ENCODE measurements around the gene CACYBP. TPM values are rescaled to one million over a fixed set of nuclear protein-coding genes. Genes with fewer than 3 reads are reported as not detected.
"Not testable (repeated sequence)": the region's sequence is repeated elsewhere in the genome, so short reads cannot be mapped to it uniquely, and the experiment has no call there.

Gene CACYBP
- total RNA-seq, 2 experiments from 2014 or later: 209 to 215 TPM

- Mint-ChIP-seq H3K4me3 (no peak overlapping the region), H3K4me1 (ENCODE audit: low read depth) (no peaks in the 10 kb centered on the region), H3K9me3 (ENCODE audit: insufficient read depth) (no peaks in the 10 kb centered on the region), H3K27me3 (ENCODE audit: low read depth) (peaks cover 9% of the 10 kb centered on the region), H3K27ac (no peak overlapping the region), H3K36me3 (ENCODE audit: low read depth) (no peaks in the 10 kb centered on the region)
- CTCF ChIA-PET: interaction anchor here (1.1 kb wide), 1 partner anchor 85 kb away, joined by 6 read pairs; no protein-coding TSS in a partner anchor
- POLR2A ChIA-PET: no interaction called here
- DNase-seq: no peak
- ATAC-seq: no peak
Measured at GRCh38 chr1:175040324-175040879, 40.7 kb downstream of the CACYBP start.

- DNase-seq (no peak), ATAC-seq (no peak)
- ChIA-PET CTCF (interaction anchor here (0.8 kb wide), 1 partner anchor 83 kb away, joined by 3 read pairs; no protein-coding TSS in a partner anchor), POLR2A (no interaction called here)
- Mint-ChIP-seq H3K27ac (no peak overlapping the region), H3K4me3 (no peak overlapping the region), H3K9me3 (ENCODE audit: insufficient read depth) (no peaks in the 10 kb centered on the region), H3K36me3 (ENCODE audit: low read depth) (no peaks in the 10 kb centered on the region), H3K27me3 (ENCODE audit: low read depth) (peaks cover 9% of the 10 kb centered on the region), H3K4me1 (ENCODE audit: low read depth) (no peaks in the 10 kb centered on the region)
Measured at GRCh38 chr1:175042650-175043049, 42.9 kb downstream of the CACYBP start.

GRCh38 chr1:175043824-175044223, 44.1 kb downstream of the CACYBP start:
- H3K4me1 Mint-ChIP-seq (ENCODE audit: low read depth): no peaks in the 10 kb centered on the region
- CTCF ChIA-PET: no interaction called here
- H3K27ac Mint-ChIP-seq: no peak overlapping the region
- H3K9me3 Mint-ChIP-seq (ENCODE audit: insufficient read depth): no peaks in the 10 kb centered on the region
- ATAC-seq (no peak), DNase-seq (no peak)
- peaks cover 11% of the 10 kb centered on the region for H3K27me3 Mint-ChIP-seq (ENCODE audit: low read depth)
- H3K4me3 Mint-ChIP-seq: no peak overlapping the region
- POLR2A ChIA-PET: no interaction called here
- no peaks in the 10 kb centered on the region for H3K36me3 Mint-ChIP-seq (ENCODE audit: low read depth)

- CTCF ChIA-PET; H3K9me3 Mint-ChIP-seq (ENCODE audit: insufficient read depth); ATAC-seq; DNase-seq; H3K36me3 Mint-ChIP-seq (ENCODE audit: low read depth); H3K4me1 Mint-ChIP-seq (ENCODE audit: low read depth); H3K4me3 Mint-ChIP-seq; POLR2A ChIA-PET; H3K27ac Mint-ChIP-seq: not testable (repeated sequence)
- peaks cover 15% of the 10 kb centered on the region for H3K27me3 Mint-ChIP-seq (ENCODE audit: low read depth)
Measured at GRCh38 chr1:175044591-175044990, 44.8 kb downstream of the CACYBP start.

- H3K27ac Mint-ChIP-seq: no peak overlapping the region
- ATAC-seq (no peak), DNase-seq (no peak)
- peaks cover 11% of the 10 kb centered on the region for H3K27me3 Mint-ChIP-seq (ENCODE audit: low read depth)
- CTCF ChIA-PET: no interaction called here
- H3K36me3 Mint-ChIP-seq (ENCODE audit: low read depth): no peaks in the 10 kb centered on the region
- H3K9me3 Mint-ChIP-seq (ENCODE audit: insufficient read depth): no peaks in the 10 kb centered on the region
- POLR2A ChIA-PET: no interaction called here
- H3K4me1 Mint-ChIP-seq (ENCODE audit: low read depth): no peaks in the 10 kb centered on the region
- no peak overlapping the region for H3K4me3 Mint-ChIP-seq
Measured at GRCh38 chr1:175045097-175045496, 45.4 kb downstream of the CACYBP start.

- H3K36me3 Mint-ChIP-seq (ENCODE audit: low read depth): no peaks in the 10 kb centered on the region
Measured at GRCh38 chr1:175045519-175045918, 45.8 kb downstream of the CACYBP start.

GRCh38 chr1:175050992-175051391, 51.2 kb downstream of the CACYBP start:
- no peaks in the 10 kb centered on the region for H3K36me3 Mint-ChIP-seq (ENCODE audit: low read depth)
- CTCF ChIA-PET: interaction anchor here (1.0 kb wide), 1 partner anchor 74 kb away, joined by 6 read pairs; no protein-coding TSS in a partner anchor
- no peak overlapping the region for H3K27ac Mint-ChIP-seq
- ATAC-seq (no peak), DNase-seq (no peak)
- H3K9me3 Mint-ChIP-seq (ENCODE audit: insufficient read depth): no peaks in the 10 kb centered on the region
- H3K27me3 Mint-ChIP-seq (ENCODE audit: low read depth): peaks cover 25% of the 10 kb centered on the region
- POLR2A ChIA-PET: no interaction called here
- H3K4me1 Mint-ChIP-seq (ENCODE audit: low read depth): no peaks in the 10 kb centered on the region
- H3K4me3 Mint-ChIP-seq: no peak overlapping the region

More at GRCh38 chr1:175045519-175045918, 45.8 kb downstream of the CACYBP start:
- ATAC-seq (no peak), DNase-seq (no peak)
- ChIA-PET POLR2A (no interaction called here), CTCF (interaction anchor here (0.7 kb wide), 1 partner anchor 79 kb away, joined by 3 read pairs; no protein-coding TSS in a partner anchor)
- no peak overlapping the region for H3K4me3 Mint-ChIP-seq
- no peaks in the 10 kb centered on the region for H3K4me1 Mint-ChIP-seq (ENCODE audit: low read depth)
- no peak overlapping the region for H3K27ac Mint-ChIP-seq
- H3K9me3 Mint-ChIP-seq (ENCODE audit: insufficient read depth): no peaks in the 10 kb centered on the region
- H3K27me3 Mint-ChIP-seq (ENCODE audit: low read depth): peaks cover 11% of the 10 kb centered on the region

GRCh38 chr1:175054736-175055135, 55.0 kb downstream of the CACYBP start:
- no peak overlapping the region for H3K4me3 Mint-ChIP-seq

More at GRCh38 chr1:175054736-175055135, 55.0 kb downstream of the CACYBP start:
- Mint-ChIP-seq H3K27me3 (ENCODE audit: low read depth) (peaks cover 31% of the 10 kb centered on the region), H3K4me1 (ENCODE audit: low read depth) (no peaks in the 10 kb centered on the region), H3K9me3 (ENCODE audit: insufficient read depth) (no peaks in the 10 kb centered on the region), H3K27ac (no peak overlapping the region), H3K36me3 (ENCODE audit: low read depth) (no peaks in the 10 kb centered on the region)
- DNase-seq (no peak), ATAC-seq (no peak)
- ChIA-PET POLR2A (no interaction called here), CTCF (no interaction called here)

Other genes starting within 250 kb of the CACYBP start
- 10 to 100 TPM; 30.2 to 33.7 TPM for gene MRPS14, start 23.5 kb downstream of the CACYBP start, total RNA-seq
- gene TNN, start 67.9 kb downstream of the CACYBP start, total RNA-seq: not detected
- gene KIAA0040, start 192.8 kb downstream of the CACYBP start, total RNA-seq: 10 to 100 TPM; 50.8 to 51.0 TPM

All from activated CD8-positive, alpha-beta T cell treated with anti-CD3 and anti-CD28 coated beads, Interleukin-2, amount 10 ng/mL, durations not matched to agents 7 days and 5 days (primary cell).